Smooth muscle cell (in vitro differentiated cells): Measurements from ENCODE around the gene VAV3. TPM values are rescaled to one million over a fixed set of nuclear protein-coding genes. Genes with fewer than 3 reads are reported as not detected.
"Not testable (repeated sequence)": the region's sequence is repeated elsewhere in the genome, so short reads cannot be mapped to it uniquely, and the experiment has no call there.

Experiments
- DNase-seq: peaks from one replicate; lab custom pipeline; 2025; ENCODE audit not compliant: unreplicated experiment; lab: John Stamatoyannopoulos, UW
- H2AFZ ChIP-seq: fragments of 200-600 bp; sonication (generic); 2 replicates; pipeline ENCODE4 v1.6.0; 2016; ENCODE audit warnings: antibody characterized with exemption, low read depth, mild to moderate bottlenecking
- H3F3A ChIP-seq: fragments of 200-600 bp; sonication (generic); 2 replicates; pipeline ENCODE4 v1.6.0; 2017; ENCODE audit warnings: antibody characterized with exemption, low read depth
- H3K27ac ChIP-seq: fragments of 200-600 bp; sonication (generic); 2 replicates; pipeline ENCODE4 v1.5.1; 2016; ENCODE audit warnings: low read depth, mild to moderate bottlenecking
- H3K27me3 ChIP-seq: fragments of 200-600 bp; sonication (generic); 2 replicates; pipeline ENCODE4 v1.6.1; 2016; ENCODE audit warnings: low read depth, mild to moderate bottlenecking
- H3K36me3 ChIP-seq: fragments of 200-600 bp; sonication (generic); 2 replicates; pipeline ENCODE4 v1.5.1; 2016; ENCODE audit warnings: low read depth
- H3K4me1 ChIP-seq: fragments of 200-600 bp; sonication (generic); 2 replicates; pipeline ENCODE4 v1.5.1; 2016; ENCODE audit warnings: low read depth
- H3K4me2 ChIP-seq: fragments of 200-600 bp; sonication (generic); 2 replicates; pipeline ENCODE4 v1.6.0; 2016; ENCODE audit warnings: mild to moderate bottlenecking
- H3K4me3 ChIP-seq: fragments of 200-600 bp; sonication (generic); 2 replicates; pipeline ENCODE4 v1.5.1; 2016; ENCODE audit warnings: mild to moderate bottlenecking
- H3K79me2 ChIP-seq: fragments of 200-600 bp; sonication (generic); 2 replicates; pipeline ENCODE4 v1.6.0; 2016; ENCODE audit warnings: low read depth, mild to moderate bottlenecking
- H3K9ac ChIP-seq: fragments of 200-600 bp; sonication (generic); 2 replicates; pipeline ENCODE4 v1.6.0; 2016; ENCODE audit warnings: low read depth
- H3K9me3 ChIP-seq: fragments of 200-600 bp; sonication (generic); replicated peaks from 2 replicates; pipeline ENCODE4 v1.5.1; 2016; ENCODE audit warnings: low read depth
- H4K20me1 ChIP-seq: fragments of 200-600 bp; sonication (generic); 2 replicates; pipeline ENCODE4 v1.6.0; 2016; ENCODE audit warnings: low read depth
- CTCF ChIP-seq: fragments of 200-600 bp; sonication (generic); IDR thresholded peaks from 2 replicates; pipeline ENCODE4 v1.5.1; 2017; ENCODE audit warnings: borderline replicate concordance, mild to moderate bottlenecking, antibody characterized with exemption; ENCODE audit not compliant: insufficient read depth, poor library complexity, severe bottlenecking
- WGBS: methylation state at CpG from one replicate; pipeline ENCODE4 v1.1.7; 2016; ENCODE audit warnings: low lambda C conversion rate; 5-methylcytosine and 5-hydroxymethylcytosine counted together
- polyA plus RNA-seq: library from polyadenylated mRNA; unstranded; fragments of >200 nt; fragmentation: Nextera tagmentation; extraction: Ambion mirVana; gene quantifications from 2 replicates; pipeline ENCODE4 v1.2.1, GENCODE V29; 2016
- total RNA-seq: library from RNA; depleted of rRNA; stranded (reverse); fragments of >200 nt; gene quantifications from 2 replicates; pipeline ENCODE4 v1.2.3, GENCODE V29; 2014

VAV3 gene
- total and polyA plus RNA-seq, 2 experiments from 2014 or later = 0.62 to 10.1 TPM

- H3K79me2 ChIP-seq = no peaks in the 10 kb centered on the region
- H3K9ac ChIP-seq = no peak overlapping the region
- no peaks in the 10 kb centered on the region for H3K36me3 ChIP-seq
- H2AFZ ChIP-seq = no peak overlapping the region
- H3F3A ChIP-seq = no peaks in the 10 kb centered on the region
- H3K9me3 ChIP-seq = no peaks in the 10 kb centered on the region
- DNase-seq = no peak
- H3K27ac ChIP-seq = no peak overlapping the region
- no peaks in the 10 kb centered on the region for H3K27me3 ChIP-seq
- H4K20me1 ChIP-seq = no peaks in the 10 kb centered on the region
- 94% methylated on average over 1 of the region's 1 CpG for WGBS
- TF ChIP-seq CTCF = no peak
- H3K4me2 ChIP-seq = no peak overlapping the region
- no peak overlapping the region for H3K4me3 ChIP-seq
- H3K4me1 ChIP-seq = no peaks in the 10 kb centered on the region
Measured at GRCh38 chr1:107653005-107653404, 312.0 kb downstream of the VAV3 start.

GRCh38 chr1:107650825-107651224 is 314.2 kb downstream of the VAV3 start:
- H3K79me2 ChIP-seq, H3K4me3 ChIP-seq, H2AFZ ChIP-seq, H4K20me1 ChIP-seq, H3K36me3 ChIP-seq, H3F3A ChIP-seq, H3K9ac ChIP-seq, H3K9me3 ChIP-seq, H3K4me1 ChIP-seq, H3K27ac ChIP-seq, H3K4me2 ChIP-seq, H3K27me3 ChIP-seq, DNase-seq: not testable (repeated sequence)
- WGBS = 92% methylated on average over 2 of the region's 2 CpGs

GRCh38 chr1:107649023-107649422 is 316.0 kb downstream of the VAV3 start:
- peak overlapping the region; percentile 2 for H3K4me2 ChIP-seq
- no peaks in the 10 kb centered on the region for H3F3A ChIP-seq
- no peak overlapping the region for H2AFZ ChIP-seq
- no peaks in the 10 kb centered on the region for H3K27me3 ChIP-seq
- H3K79me2 ChIP-seq = no peaks in the 10 kb centered on the region
- DNase-seq = no peak
- H3K36me3 ChIP-seq = no peaks in the 10 kb centered on the region
- H3K9me3 ChIP-seq = no peaks in the 10 kb centered on the region
- H4K20me1 ChIP-seq = no peaks in the 10 kb centered on the region
- 23% methylated on average over 3 of the region's 3 CpGs for WGBS
- H3K4me1 ChIP-seq = no peaks in the 10 kb centered on the region
- H3K9ac ChIP-seq = no peak overlapping the region
- peak overlapping the region; percentile 65 for H3K27ac ChIP-seq
- no peak for TF ChIP-seq CTCF
- no peak overlapping the region for H3K4me3 ChIP-seq

GRCh38 chr1:107648071-107648470 is 316.9 kb downstream of the VAV3 start:
- Histone ChIP-seq H3K79me2 (no peaks in the 10 kb centered on the region), H3K9me3 (no peaks in the 10 kb centered on the region), H3K27ac (peak overlapping the region; percentile 68), H3K4me1 (no peaks in the 10 kb centered on the region), H3K4me2 (peak overlapping the region; percentile 2), H3K4me3 (no peak overlapping the region), H3K9ac (peak overlapping the region; percentile 12), H3K36me3 (no peaks in the 10 kb centered on the region), H2AFZ (no peak overlapping the region), H3F3A (no peaks in the 10 kb centered on the region), H3K27me3 (no peaks in the 10 kb centered on the region), H4K20me1 (no peaks in the 10 kb centered on the region)
- DNase-seq = no peak
- TF ChIP-seq CTCF = no peak
